SH-SY5Y (cell line): Measurements from ENCODE around the gene NCOA5.

ENCODE experiments used
- GATA2 ChIP-seq: IDR thresholded peaks from 2 replicates; pipeline ENCODE4 v1.6.1; 2011; ENCODE audit warnings: mild to moderate bottlenecking, low read depth, low read length
- GATA3 ChIP-seq: IDR thresholded peaks from 2 replicates; pipeline ENCODE4 v1.6.1; 2011; ENCODE audit warnings: low read depth, mild to moderate bottlenecking, low read length, moderate library complexity

DNA sequence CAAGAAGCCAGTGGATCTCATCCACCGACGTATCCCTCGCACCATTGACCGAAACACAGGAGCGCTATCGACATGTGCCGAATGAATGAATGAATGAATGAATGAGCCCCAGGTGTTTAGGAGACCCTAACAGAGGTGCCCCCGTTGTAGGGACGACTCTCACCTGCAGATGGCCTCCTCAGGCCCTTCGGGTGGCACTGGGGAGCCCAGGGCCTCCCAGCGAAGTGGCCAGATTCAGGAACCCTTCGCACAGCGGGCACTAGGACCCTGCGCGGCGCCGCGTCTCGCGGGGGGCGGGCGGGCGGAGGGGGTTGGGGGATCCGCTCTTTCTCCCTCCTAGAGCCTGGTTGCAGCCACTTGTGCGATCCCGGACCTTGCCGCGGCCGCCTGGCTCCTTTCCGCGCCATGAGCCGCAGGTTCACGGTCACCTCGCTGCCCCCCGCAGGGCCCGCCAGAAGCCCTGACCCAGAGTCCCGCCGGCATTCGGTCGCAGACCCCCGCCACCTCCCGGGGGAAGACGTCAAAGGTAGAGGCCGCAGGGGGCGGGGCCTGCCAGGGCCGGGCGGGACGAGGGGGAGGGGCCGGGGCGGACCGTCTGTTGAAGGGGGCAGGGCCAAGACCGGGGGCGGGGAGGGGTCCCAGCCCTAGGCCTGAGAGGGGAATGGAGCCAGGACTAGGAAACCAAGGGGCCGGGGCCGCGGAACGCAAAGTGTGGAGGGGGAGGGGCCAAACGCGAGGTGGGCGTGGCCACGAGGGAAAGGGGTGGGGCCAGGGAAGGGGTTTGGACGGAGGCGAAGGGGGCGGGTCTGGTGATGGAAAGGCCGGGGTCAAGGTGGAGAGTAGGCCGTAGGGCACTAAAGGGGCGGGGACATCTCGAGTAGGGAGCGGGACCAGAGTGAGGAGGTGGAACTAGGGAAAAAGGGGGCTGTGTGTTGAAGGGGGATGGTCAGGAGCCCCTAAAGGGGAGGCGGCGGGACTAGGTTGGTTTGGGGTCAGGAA is 68.1 kb downstream of the NCOA5 start:
- TF ChIP-seq GATA3, result no peak
- no peak for TF ChIP-seq GATA2
